COLO668 (cell line): ENCODE results near the gene MAP1B.

Experiments used
- DNase-seq: peaks from one replicate; lab custom pipeline; 2025; ENCODE audit not compliant: unreplicated experiment; lab: John Stamatoyannopoulos, UW

The MAP1B gene

DNA sequence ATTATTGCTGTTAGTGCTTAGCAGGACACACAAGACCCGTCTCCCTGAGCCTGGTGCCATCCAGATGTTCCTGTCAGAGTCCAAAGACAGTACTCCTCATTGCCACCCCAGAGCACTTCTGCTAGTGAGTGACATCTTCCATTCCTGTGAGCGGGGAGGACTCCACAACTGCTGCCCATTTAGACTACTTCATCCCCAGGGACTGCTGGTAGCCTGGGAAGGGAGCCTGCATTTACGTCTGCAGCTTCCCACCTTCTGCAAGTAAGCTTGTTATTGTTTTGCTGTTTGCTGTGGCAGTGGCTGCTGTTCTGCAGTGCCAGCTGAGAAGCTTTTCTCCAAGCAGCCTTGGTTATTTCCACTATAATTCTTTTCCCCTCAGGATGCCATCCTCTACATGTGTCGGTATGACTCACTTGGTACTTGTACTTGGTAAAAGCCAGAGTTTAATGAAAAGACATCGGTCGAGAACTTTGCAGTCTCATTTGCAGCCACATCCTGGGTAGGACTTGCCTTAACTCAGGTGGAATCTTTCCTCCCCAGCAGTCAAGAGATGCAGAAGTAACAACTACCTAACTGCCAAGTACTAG, 10.6 kb upstream of the MAP1B start:
- DNase-seq: no peak

- no peak for DNase-seq
Measured at GRCh38 chr5:72101828-72102227, 5.4 kb upstream of the MAP1B start.

- DNase-seq: no peak
Measured at GRCh38 chr5:72106817-72107130, 501 bp upstream of the MAP1B start.

- peak; percentile 54 for DNase-seq
Measured at GRCh38 chr5:72107901-72108201, 576 bp downstream of the MAP1B start.

DNA sequence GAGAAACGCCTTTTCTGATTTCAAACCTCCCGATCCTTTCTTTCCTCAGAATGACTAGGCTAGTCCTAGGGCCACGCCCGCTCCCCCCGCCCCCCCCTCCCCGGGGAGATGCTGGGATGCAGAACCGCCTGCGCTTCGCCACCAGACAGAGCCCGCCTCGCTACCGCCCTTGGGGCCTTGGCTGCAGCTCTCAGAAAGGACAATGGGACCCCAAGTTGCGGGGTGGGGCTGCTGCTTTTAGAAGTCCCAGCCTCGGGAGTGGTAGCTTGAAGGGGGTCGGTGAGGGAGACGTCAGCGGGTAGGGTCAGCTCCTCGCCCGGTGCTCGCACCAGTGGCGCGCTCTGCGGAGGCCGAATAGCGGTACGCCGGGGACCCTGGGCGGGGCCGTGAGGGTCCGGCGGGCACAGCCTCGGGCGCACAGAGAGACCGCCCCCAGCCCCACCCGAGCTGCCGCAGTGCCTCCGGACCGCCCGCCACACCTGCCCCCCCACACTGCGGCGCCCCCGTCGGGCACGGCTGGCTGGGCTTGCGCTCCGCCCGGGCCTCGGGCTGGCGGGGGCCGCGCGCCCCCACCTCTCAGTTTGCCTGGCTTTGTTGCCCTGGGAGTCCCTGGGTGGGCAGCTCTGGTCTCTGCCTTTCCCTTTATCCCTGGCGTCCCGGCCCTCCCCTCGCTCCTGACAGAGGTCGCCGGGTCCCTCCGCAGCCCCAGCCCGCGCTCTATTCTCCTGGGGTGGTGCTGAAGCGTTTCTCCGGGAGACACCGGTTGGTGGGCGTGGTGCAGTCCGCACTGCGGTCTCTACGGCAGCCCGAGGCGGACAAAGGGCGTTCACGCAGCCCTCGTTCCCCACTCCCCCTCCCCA, 1.2 kb downstream of the MAP1B start:
- peak; percentile 70 for DNase-seq

GRCh38 chr5:72109062-72109411, 1.8 kb downstream of the MAP1B start:
- DNase-seq: no peak

GRCh38 chr5:72109625-72110024, 2.4 kb downstream of the MAP1B start:
- peak; percentile 34 for DNase-seq

DNA sequence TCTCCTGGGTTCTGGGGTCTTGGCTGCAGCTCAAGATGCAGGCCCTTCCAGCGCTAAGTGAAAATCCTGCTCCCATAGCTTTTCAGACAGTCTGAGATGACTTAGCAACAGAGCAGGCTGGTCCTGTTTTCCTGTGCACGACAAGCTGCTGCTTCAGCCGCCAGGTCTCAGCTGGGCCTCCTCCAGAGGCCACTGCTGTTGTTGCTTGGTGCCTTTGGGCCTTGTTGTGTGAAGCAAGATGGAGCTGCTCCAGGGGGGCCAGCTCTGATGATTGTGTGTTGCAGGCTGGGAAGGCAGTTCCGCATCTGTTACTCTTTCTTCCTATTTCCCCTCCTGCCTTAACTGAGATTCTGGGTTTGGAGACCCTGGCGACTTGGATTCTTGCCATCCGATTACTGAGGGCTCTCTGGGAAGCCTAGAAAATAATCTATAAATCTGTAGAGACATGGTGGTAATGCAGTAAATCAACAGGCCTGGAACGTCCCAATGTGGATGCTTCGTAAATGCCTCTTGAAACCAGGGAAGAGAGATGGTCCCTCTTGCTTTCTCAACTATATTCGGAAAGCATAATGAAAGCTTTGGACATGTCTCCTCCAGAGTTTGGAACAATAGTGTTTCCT, 3.2 kb downstream of the MAP1B start:
- DNase-seq: no peak

- no peak for DNase-seq
Measured at GRCh38 chr5:72112389-72112788, 5.1 kb downstream of the MAP1B start.

- DNase-seq: no peak
Measured at GRCh38 chr5:72114629-72115028, 7.4 kb downstream of the MAP1B start.

GRCh38 chr5:72115296-72115695, 8.0 kb downstream of the MAP1B start:
- no peak for DNase-seq

- no peak for DNase-seq
Measured at GRCh38 chr5:72117307-72117706, 10.0 kb downstream of the MAP1B start.

- no peak for DNase-seq
Measured at GRCh38 chr5:72121052-72121779, 13.9 kb downstream of the MAP1B start.

GRCh38 chr5:72121780-72122445, 14.6 kb downstream of the MAP1B start:
- DNase-seq: peak; percentile 39

DNA sequence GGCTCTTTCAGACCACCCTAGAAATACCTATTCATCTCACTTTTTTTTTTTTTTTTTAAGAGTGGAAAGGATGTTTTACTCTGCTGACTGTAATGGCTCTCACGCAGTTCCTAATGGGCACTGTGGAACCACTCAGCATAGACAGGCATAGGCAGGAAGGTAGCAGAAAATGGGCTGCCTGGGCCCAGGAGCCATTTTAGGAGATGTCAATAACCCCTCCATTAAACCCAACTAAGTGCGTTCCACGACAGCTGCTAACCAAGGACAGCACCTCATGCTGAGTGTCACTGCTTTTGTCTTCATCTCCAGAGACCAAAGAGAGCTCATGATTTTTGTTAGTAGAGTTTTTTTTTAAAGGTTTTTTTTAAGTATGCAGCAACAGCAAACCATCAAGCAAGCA, 15.3 kb downstream of the MAP1B start:
- no peak for DNase-seq

- DNase-seq: no peak
Measured at GRCh38 chr5:72123764-72124376, 16.6 kb downstream of the MAP1B start.

- DNase-seq: no peak
Measured at GRCh38 chr5:72125271-72125940, 18.1 kb downstream of the MAP1B start.

GRCh38 chr5:72125941-72126620, 18.8 kb downstream of the MAP1B start:
- DNase-seq: peak; percentile 7

DNA sequence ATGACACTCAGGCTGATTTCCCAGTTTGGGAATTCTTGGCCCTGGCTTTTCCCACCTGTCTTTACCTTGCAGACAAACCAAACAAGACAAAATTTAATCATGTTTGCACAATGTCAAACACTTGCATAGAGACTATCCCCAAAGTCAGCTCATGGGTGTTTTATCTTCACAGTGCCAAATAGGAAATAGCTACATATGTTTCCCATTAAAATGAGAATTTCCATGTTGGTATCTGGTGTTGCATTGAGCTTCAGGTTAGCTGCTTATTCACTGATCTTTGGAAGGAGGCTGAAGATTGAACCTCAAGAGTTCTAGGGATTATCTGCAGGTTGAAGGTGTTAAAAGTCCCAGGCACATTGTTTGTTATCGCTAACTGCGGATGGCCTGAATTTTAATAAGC, 19.5 kb downstream of the MAP1B start:
- no peak for DNase-seq

GRCh38 chr5:72129725-72130124, 22.4 kb downstream of the MAP1B start:
- no peak for DNase-seq
